DND-41 (cell line): Measurements from ENCODE around the gene TCP11L1.

Source experiments
- EZH2 ChIP-seq: IDR thresholded peaks from 3 replicates; pipeline ENCODE4 v1.6.1; 2012; ENCODE audit warnings: borderline replicate concordance, low read depth, mild to moderate bottlenecking, moderate library complexity, low read length, inconsistent platforms; ENCODE audit not compliant: severe bottlenecking
- TF ChIP-seq, protein P1 (sequence below): IDR thresholded peaks from 2 replicates; pipeline ENCODE4 v1.5.1; 2012; ENCODE audit warnings: borderline replicate concordance, low read length, moderate library complexity, mild to moderate bottlenecking; ENCODE audit not compliant: poor library complexity, severe bottlenecking; ENCODE audit errors: extremely low read depth

DNA sequence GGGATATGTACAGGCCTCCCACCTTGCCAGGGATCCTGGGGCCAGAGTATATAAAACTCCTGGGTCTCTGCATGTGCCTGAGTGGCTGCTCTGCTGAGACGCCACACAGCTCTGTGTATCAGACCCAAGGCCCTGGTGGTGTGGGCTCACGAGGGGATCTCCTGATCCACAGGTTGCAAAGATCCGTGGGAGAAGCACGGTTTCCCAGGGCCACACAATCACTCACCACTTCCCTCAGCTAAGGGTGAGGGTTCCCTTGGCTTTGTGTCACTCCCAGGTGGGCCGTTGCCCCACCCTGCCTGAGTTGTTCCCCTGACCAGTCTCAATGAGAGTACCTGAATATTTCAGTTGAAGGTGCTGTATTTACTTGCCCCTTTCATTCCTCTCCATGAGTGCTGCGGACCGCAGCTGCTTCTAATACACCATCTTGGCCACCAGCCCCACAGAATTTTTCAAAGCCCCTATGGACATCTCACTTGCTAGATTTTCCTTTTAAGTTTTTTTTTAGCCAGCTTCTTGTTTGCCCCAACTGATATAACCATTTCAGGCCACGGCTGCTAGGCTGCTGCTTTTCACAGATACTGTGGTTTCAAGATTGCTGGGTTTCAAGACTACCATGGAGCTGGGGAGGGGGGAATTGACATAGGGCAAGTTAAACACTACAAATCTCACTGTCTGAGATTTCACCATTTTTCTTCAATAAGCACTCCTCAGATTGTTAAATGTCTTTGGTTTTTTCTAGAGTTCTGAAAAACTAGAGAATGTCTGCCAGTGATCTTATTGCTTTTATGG is 37.4 kb upstream of the TCP11L1 start:
- TF ChIP-seq, protein P1, sequence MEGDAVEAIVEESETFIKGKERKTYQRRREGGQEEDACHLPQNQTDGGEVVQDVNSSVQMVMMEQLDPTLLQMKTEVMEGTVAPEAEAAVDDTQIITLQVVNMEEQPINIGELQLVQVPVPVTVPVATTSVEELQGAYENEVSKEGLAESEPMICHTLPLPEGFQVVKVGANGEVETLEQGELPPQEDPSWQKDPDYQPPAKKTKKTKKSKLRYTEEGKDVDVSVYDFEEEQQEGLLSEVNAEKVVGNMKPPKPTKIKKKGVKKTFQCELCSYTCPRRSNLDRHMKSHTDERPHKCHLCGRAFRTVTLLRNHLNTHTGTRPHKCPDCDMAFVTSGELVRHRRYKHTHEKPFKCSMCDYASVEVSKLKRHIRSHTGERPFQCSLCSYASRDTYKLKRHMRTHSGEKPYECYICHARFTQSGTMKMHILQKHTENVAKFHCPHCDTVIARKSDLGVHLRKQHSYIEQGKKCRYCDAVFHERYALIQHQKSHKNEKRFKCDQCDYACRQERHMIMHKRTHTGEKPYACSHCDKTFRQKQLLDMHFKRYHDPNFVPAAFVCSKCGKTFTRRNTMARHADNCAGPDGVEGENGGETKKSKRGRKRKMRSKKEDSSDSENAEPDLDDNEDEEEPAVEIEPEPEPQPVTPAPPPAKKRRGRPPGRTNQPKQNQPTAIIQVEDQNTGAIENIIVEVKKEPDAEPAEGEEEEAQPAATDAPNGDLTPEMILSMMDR = no peak
- TF ChIP-seq EZH2 = no peak
